ENCODE results near the gene TNN. TPM values are rescaled to one million over a fixed set of nuclear protein-coding genes. Genes with fewer than 3 reads are reported as not detected.

Gene TNN
- total and polyA plus RNA-seq, 2 experiments from 2014 or later, result 0.18 to 0.31 TPM

DNA sequence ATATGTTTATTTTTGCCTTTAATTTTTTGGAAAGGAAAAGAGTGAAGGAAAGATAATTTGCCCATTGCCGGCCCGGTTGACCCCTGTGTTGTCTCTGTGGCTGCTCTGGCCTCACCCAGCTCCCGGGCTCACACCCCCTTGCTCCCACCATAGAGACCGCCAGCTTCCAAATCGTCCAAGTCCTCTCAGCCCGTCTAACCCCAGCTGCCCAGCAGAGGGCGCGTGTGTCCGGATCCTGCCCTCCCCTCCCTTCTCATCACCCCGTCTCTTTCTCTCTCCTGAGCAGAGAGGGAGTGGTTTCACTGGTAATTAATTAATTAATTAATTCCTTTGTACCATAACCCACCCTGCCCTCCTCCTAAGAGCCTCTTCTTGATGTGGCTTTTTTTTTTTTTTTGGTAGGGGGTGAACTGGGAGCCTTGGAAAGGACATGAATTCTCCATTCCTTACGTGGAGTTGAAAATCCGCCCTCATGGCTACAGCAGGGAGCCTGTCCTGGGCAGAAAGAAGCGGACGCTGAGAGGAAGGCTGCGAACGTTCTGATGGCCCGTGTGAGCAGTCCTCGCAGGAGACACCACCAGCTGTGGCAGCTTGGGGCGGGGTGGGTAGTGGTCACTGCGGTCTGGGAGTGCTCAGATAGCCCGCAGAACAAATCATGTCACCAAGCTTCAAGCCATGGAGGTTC lies 79.0 kb downstream of the TNN start:
- Histone ChIP-seq H3F3A (replicated peaks; ENCODE audit: low read depth) (no peaks in the 10 kb centered on the region), H3K9me2 (ENCODE audit: insufficient read depth) (no peaks in the 10 kb centered on the region), H3K4me2 (peak overlapping the region; percentile 59), H4K20me1 (replicated peaks; ENCODE audit: insufficient read depth) (no peaks in the 10 kb centered on the region), H2AFZ (peak overlapping the region; percentile 50), H3K27me3 (ENCODE audit: insufficient read depth) (peaks cover 7% of the 10 kb centered on the region; the same call in 1 of the 2 replicates), H3K4me1 (ENCODE audit: insufficient read depth) (peaks cover 21% of the 10 kb centered on the region), H3K4me3 (peak overlapping the region; percentile 20), H3K27ac (ENCODE audit: low read depth) (no peak overlapping the region), H3K36me3 (ENCODE audit: insufficient read depth) (no peaks in the 10 kb centered on the region), H3K79me2 (replicated peaks; ENCODE audit: insufficient read depth) (no peaks in the 10 kb centered on the region)
- Mint-ChIP-seq H3K9me3 (peaks cover 2% of the 10 kb centered on the region), H3K4me1 (peaks cover 30% of the 10 kb centered on the region), H3K27me3 (ENCODE audit: insufficient read depth, low read depth, poor library complexity) (peaks cover 15% of the 10 kb centered on the region), H3K36me3 (ENCODE audit: low read depth) (no peaks in the 10 kb centered on the region; the same call in 2 of the 3 replicates), H3K27ac (peak overlapping the region; percentile 46; the same call in 1 of the 2 replicates), H3K4me3 (no peak overlapping the region)
- ATAC-seq (peak; percentile 98), DNase-seq (ENCODE audit: low spot score) (peak; percentile 91)
- TF ChIP-seq CTCF (conservative IDR thresholded peaks at IDR 0.05; ENCODE audit: low read depth in 2 of 2) (peak; percentile 93 to 96), ZNF462 (CRISPR knock-in tag; IDR thresholded peaks at IDR 0.05) (no peak)

Data from GM23338 (cell line).